SW480 (cell line): ENCODE data around the gene UCK2.
"Not testable (repeated sequence)": the region's sequence is repeated elsewhere in the genome, so short reads cannot be mapped to it uniquely, and the experiment has no call there.

Experiments
- DNase-seq: peaks from one replicate; pipeline ENCODE4 v3.0.0-alpha.2; 2016; ENCODE audit warnings: low spot score

The UCK2 gene

GRCh38 chr1:165827268-165828102 is at the start of gene UCK2:
UCK2 (plus strand) TSS chr1:165827614; CDS start chr1:165827834, 220 bp downstream.
- peak; percentile 75 for DNase-seq

- not testable (repeated sequence) for DNase-seq
Observed at GRCh38 chr1:165778197-165778596, 49.2 kb upstream of the UCK2 start.

DNA sequence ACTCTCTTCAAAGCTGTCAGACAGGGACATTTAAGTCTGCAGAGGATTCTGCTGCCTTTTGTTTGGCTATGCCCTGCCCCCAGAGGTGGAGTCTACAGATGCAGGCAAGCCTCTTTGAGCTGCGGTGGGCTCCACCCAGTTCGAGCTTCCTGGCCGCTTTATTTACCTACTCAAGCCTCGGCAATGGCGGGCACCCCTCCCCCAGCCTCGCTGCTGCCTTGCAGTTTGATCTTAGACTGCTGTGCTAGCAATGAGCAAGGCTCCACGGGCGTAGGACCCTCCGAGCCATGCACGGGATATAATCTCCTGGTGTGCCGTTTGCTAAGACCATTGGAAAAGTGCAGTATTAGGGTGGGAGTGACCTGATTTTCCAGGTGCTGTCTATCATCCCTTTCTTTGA is 43.9 kb upstream of the UCK2 start:
- DNase-seq: not testable (repeated sequence)

DNA sequence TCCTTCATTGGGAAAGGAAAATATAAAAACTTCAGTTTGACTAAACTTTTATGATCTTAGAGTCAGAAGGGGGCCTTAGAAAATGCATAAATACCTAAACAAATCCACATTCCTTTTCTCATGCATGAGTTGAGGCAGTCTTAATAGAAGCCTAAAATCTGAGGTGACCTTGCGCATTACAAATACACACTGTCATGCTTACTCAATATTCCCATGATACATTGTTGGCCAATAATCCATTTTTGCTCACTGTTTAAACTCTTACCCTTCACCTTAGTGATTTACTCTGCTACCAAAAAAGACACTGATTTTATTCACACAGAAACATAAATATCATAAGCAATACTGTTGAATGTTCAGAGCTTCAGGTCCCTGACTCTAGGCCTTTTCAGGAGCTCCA is 39.7 kb upstream of the UCK2 start:
- no peak for DNase-seq

GRCh38 chr1:165793951-165794350 is 33.5 kb upstream of the UCK2 start:
- DNase-seq: no peak

DNA sequence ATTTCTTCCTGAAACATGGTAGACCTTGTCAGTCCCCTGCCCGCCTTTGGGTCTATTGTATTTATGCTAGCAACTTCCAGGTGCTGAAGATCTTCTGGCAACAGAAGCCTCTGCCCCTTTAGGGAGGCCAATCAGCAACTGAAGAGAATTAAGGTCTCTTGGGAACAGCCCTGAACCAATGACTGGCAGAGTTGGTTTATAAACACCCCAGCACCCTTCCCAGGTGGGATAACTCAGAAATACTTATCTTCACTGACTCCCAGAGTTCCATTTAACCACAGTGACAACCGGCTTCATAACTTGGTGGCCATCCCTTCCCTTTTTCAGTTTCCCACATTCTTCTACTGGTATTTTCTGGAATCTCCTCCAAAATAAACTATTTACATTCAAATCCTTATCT is 31.5 kb upstream of the UCK2 start:
- no peak for DNase-seq

- DNase-seq: no peak
Observed at GRCh38 chr1:165799387-165799786, 28.0 kb upstream of the UCK2 start.

- not testable (repeated sequence) for DNase-seq
Observed at GRCh38 chr1:165804513-165804912, 22.9 kb upstream of the UCK2 start.

DNA sequence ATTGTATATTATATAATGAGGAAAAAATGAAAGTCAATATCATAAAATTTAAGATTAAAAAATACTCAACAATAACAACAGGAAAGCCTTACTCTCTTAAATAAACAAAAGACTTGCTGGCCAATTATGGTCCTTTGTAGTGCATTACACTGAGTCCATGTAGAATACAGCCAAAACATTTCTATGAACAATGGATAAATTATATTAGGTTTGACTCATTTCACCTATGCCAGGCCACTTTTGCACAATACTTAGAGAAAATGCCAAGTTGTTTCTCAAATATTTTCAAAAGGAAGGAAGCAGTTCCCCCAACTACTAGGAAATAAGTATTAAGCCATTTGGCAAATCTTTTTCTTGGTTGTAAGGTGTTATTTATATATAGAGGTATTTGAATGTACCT is 19.8 kb upstream of the UCK2 start:
- DNase-seq: no peak

DNA sequence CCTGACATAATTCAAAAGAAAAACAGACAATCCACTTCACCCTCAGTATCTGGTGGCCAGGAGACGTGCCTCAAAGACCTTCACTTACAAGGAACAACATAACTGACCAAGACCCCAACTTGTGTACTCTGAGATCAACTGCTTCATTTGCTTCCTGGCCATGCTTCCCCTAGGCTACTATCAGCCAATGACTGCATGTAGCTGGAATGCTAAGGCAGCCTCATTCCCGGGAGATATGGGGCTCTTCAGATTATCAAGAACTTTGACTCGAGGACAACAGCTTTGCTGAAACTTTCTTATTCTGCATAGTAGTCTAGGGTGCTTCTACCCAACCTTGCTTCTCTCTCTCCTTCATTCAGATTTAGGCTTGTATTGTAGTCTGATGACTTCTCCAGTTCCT is 11.7 kb upstream of the UCK2 start:
- DNase-seq: no peak

- DNase-seq: no peak
Observed at GRCh38 chr1:165816157-165816556, 11.3 kb upstream of the UCK2 start.

DNA sequence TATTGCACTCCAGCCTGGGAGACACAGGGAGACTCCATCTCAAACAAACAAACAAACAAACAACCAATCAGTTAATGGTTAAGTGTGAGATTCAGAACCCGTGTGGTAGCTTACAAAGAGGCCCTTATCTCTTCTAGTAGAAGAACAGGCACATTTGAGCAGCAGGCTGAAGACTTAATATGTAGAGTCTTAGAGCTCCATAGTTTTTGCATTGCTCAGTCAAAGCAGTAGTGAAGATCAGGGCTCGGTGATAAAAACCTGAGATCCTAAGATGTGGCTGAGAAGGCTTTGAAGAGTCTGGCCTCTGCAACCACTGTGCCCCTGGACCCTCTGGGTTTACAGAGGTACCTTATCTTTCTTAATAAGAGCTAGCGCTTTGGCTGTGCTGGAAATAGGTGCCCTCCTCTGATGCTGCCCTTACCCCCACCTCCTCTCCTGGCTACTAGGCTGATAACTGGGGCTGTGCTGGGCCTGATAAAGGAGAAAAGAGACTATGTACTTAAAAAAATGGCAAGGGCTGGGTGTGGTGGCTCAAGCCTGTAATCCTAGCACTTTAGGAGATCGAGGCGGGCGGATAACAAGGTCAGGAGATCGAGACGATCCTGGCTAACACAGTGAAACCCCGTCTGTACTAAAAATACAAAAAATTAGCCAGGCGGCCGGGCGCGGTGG is 10.5 kb upstream of the UCK2 start:
- DNase-seq: no peak

GRCh38 chr1:165823552-165824268 is 3.7 kb upstream of the UCK2 start:
- DNase-seq: no peak

GRCh38 chr1:165824269-165824643 is 3.2 kb upstream of the UCK2 start:
- DNase-seq: no peak

GRCh38 chr1:165826565-165827267 is 698 bp upstream of the UCK2 start:
- no peak for DNase-seq

- peak; percentile 57 for DNase-seq
Observed at GRCh38 chr1:165828103-165828668, 772 bp downstream of the UCK2 start.

DNA sequence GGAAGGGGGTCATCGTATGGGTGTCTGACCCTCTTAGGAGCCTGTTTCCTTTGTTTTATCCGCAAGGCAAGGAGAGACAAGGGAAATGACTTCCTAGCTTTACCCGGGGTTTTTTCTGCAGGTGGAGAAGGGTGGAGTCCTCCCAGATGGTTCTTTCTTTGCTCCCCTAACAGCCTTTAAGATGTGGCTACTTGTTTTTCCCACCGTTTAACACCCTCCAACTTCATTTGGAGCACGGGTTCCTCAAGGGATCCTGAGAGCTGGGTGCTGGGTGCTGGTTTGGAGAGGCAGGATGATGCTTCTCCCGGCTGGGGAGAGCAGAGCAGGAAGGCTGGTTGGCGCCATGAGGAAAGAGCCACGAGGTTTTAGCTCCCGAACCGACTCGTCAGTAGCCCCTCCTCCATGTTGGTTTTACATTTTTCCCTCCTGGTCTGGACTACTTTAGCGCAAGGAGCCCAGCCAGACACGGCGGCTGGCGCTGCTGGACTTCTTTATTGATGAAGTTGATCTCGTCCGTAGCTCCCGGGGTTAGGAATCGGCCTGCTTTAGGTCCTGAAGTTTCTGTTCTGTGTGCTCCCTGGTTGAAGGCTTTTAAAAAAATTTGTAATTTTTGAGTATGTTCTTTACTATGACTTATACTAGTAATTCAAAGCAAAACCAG is 1.4 kb downstream of the UCK2 start:
- DNase-seq: peak; percentile 84

DNA sequence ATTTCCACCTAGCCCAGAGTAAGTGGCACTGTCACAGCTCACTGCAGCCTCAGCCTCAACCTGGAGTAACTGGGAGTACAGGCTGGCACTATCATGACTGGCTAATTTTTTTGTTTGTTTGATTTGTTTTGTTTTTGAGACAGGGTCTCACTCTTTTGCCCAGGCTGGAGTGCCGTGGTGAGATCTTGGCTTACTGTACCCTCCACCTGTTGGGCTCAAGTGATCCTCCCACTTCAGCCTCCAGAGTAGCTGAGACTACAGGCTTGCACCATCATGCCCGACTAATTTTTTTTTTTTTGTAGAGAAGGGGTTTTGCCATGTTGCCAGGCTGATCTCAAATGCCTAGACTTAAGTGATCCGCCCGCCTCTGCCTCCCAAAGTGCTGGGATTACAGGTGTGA is 2.5 kb downstream of the UCK2 start:
- no peak for DNase-seq

GRCh38 chr1:165831146-165831545 is 3.7 kb downstream of the UCK2 start:
- no peak for DNase-seq

DNA sequence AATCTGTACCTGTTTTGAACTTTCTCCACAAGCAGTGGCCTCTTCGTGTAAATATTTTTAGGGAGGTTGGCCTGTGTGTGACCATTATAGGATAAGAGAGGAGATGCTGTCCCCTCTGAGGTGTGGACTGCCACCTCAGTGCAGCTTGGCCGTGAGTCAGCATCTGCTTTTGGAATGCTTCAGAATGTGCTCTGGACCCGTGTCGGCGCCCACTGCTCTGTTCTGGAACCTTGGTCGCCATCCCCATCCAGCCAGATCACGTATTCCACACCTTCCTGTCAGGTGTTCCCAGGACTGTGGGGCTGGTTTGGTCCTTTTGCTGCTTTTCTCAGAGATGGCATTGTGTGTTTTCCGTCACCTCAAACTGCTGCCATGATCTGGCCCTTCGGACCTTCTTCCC is 5.5 kb downstream of the UCK2 start:
- DNase-seq: no peak

- DNase-seq: no peak
Observed at GRCh38 chr1:165833358-165833757, 5.9 kb downstream of the UCK2 start.
